ENCODE measurements around the gene EPN3. TPM values are rescaled to one million over a fixed set of nuclear protein-coding genes. Genes with fewer than 3 reads are reported as not detected.

EPN3 gene
- total RNA-seq, 1 donor from 2014 or later, result 1.5 TPM

DNA sequence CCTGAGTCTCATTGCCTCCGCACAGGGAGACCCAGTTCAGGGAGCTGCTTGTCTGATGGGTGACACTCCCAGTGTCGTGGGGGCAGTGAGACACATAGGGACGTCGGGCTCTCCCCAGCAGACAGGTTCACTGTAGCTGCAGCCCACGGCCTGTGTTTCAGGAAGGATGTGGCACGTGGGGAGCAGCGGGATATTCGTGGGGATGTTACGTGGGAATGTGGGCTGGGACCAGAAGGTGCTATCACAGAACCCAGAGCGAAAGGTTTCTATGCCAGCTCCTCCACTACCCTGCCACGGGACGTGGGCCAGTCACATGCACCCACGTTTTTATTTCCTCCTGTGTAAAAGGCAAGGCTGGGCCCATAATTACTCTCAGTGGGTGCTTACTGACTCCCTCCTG lies 44.3 kb downstream of the EPN3 start:
- intact Hi-C loops (cut with DNase I), result no loop called here
- TF ChIP-seq, protein P1, sequence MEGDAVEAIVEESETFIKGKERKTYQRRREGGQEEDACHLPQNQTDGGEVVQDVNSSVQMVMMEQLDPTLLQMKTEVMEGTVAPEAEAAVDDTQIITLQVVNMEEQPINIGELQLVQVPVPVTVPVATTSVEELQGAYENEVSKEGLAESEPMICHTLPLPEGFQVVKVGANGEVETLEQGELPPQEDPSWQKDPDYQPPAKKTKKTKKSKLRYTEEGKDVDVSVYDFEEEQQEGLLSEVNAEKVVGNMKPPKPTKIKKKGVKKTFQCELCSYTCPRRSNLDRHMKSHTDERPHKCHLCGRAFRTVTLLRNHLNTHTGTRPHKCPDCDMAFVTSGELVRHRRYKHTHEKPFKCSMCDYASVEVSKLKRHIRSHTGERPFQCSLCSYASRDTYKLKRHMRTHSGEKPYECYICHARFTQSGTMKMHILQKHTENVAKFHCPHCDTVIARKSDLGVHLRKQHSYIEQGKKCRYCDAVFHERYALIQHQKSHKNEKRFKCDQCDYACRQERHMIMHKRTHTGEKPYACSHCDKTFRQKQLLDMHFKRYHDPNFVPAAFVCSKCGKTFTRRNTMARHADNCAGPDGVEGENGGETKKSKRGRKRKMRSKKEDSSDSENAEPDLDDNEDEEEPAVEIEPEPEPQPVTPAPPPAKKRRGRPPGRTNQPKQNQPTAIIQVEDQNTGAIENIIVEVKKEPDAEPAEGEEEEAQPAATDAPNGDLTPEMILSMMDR (IDR thresholded peaks at IDR 0.05), result no peak
- Histone ChIP-seq H3K9me3 (no peaks in the 10 kb centered on the region), H3K4me3 (no peak overlapping the region), H3K4me1 (no peaks in the 10 kb centered on the region), H3K36me3 (no peaks in the 10 kb centered on the region), H3K27ac (no peak overlapping the region), H3K27me3 (ENCODE audit: low read depth) (peaks cover 10% of the 10 kb centered on the region)
- DNase-seq, result no peak
- no peak for ATAC-seq

DNA sequence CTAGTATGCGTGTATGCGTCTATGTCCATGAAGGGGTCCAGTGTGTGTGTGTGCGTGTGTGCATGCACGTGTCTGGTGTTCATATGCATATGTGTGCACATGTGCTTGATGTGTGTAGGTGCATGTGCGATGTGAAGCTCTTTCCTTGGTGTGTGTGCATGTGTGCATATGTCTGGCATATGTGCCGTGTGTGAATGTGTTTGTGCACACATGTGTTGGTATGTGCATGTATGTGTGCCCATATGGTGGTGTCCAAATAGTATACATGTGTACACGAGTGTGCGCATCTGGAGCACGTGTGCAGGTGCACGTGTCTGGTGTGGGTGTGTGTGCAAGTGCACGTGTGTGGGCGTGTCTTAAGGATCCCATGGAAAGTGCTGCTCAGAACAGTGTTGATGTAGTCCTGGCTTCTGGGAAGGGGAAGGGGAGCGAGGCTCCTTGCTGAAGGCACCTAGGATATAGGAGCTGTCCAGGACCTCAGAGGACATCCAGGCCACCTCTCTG lies 45.0 kb downstream of the EPN3 start:
- H3K4me1 ChIP-seq, result no peaks in the 10 kb centered on the region
- no peak overlapping the region for H3K4me3 ChIP-seq
- no peaks in the 10 kb centered on the region for H3K9me3 ChIP-seq
- no peak overlapping the region for H3K27ac ChIP-seq
- DNase-seq (no peak), ATAC-seq (no peak)
- H3K27me3 ChIP-seq (ENCODE audit: low read depth), result peaks cover 10% of the 10 kb centered on the region
- TF ChIP-seq, protein P1 (IDR thresholded peaks at IDR 0.05), result no peak
- intact Hi-C loops (cut with DNase I), result no loop called here
- no peaks in the 10 kb centered on the region for H3K36me3 ChIP-seq

DNA sequence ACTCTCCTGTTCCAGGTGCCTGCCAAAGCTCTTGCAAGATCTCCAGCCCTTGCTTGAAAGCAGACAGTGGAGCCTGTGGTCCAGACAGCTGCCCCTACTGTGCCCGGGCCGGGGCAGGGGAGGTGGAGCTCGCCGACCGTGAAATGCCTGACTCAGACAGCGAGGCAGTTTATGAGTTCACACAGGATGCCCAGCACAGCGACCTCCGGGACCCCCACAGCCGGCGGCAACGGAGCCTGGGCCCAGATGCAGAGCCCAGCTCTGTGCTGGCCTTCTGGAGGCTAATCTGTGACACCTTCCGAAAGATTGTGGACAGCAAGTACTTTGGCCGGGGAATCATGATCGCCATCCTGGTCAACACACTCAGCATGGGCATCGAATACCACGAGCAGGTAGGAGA lies 45.6 kb downstream of the EPN3 start:
- intact Hi-C loops (cut with DNase I), result no loop called here
- ATAC-seq (no peak), DNase-seq (no peak)
- Histone ChIP-seq H3K36me3 (no peaks in the 10 kb centered on the region), H3K9me3 (no peaks in the 10 kb centered on the region), H3K4me1 (no peaks in the 10 kb centered on the region), H3K4me3 (no peak overlapping the region), H3K27me3 (ENCODE audit: low read depth) (peaks cover 10% of the 10 kb centered on the region), H3K27ac (no peak overlapping the region)
- TF ChIP-seq, protein P1 (IDR thresholded peaks at IDR 0.05), result no peak

DNA sequence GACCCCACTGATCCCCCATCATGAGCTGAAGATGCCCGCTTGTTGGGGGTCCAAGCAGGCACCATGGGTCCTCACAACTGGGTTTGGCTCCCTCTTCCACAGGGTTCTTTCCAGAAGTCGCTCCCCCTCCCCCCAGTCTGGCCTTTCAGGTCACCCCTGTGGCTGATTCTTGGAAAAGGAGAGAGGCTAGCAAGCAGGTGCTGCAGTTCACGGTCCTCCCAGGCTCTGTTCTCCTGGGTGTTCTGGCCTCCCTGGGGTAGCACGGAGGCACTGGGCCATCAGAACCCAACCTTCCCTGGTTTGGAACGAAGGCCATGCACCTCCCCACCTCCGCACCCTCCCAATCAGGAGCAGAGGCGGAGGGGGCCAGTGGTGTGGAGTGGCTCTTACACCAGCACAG lies 46.9 kb downstream of the EPN3 start:
- intact Hi-C loops (cut with DNase I), result no loop called here

DNA sequence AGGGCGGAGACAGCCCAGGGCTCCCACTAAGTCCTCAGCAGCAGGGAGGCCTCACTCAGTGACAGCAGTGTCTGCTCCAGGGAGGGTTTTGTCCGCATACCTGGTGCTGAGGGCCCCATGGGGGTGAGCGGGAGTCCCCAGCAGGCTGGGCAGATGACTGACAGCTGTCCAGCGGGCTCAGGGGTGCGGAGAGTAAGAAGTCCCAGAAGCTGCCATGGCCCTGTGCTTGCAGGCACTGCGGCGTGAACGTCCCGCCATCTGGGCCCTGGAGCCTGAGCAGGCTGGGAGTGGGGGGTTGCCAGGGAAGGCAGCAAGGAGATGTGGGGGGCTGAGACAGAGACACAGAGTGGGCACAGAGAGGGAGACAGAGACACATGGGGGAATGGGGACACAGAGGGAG lies 48.1 kb downstream of the EPN3 start:
- Histone ChIP-seq H3K36me3 (no peaks in the 10 kb centered on the region), H3K27me3 (ENCODE audit: low read depth) (peaks cover 10% of the 10 kb centered on the region), H3K27ac (no peak overlapping the region), H3K9me3 (no peaks in the 10 kb centered on the region), H3K4me1 (no peaks in the 10 kb centered on the region), H3K4me3 (no peak overlapping the region)
- DNase-seq (no peak), ATAC-seq (no peak)
- intact Hi-C loops (cut with DNase I), result no loop called here
- TF ChIP-seq, protein P1 (IDR thresholded peaks at IDR 0.05), result no peak

More for the DNA sequence above, 46.9 kb downstream of the EPN3 start:
- H3K36me3 ChIP-seq, result no peaks in the 10 kb centered on the region
- no peaks in the 10 kb centered on the region for H3K9me3 ChIP-seq
- TF ChIP-seq, protein P1 (IDR thresholded peaks at IDR 0.05), result no peak
- H3K4me3 ChIP-seq, result no peak overlapping the region
- no peak for DNase-seq
- H3K27ac ChIP-seq, result no peak overlapping the region
- ATAC-seq, result no peak
- peaks cover 10% of the 10 kb centered on the region for H3K27me3 ChIP-seq (ENCODE audit: low read depth)
- no peaks in the 10 kb centered on the region for H3K4me1 ChIP-seq

DNA sequence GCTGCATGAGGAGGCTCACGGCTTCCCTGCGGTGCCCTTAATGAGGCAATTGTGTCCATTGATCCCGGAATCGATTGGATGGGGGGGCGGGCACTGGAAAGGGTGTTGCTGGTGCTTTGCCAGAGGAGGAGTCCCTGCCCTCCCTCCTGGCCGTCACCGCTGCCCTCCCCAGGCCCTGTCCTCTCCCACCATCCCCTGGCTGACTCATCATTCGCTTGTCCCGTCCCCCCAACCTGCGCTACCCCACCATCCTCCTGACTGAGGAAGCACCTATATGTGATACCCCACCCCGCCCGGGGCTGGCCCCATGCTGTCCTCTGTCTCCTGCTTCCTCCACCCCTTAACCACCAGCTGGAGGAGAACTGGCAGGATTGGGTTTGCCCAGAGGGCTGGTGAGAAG lies 48.8 kb downstream of the EPN3 start:
- Histone ChIP-seq H3K4me1 (no peaks in the 10 kb centered on the region), H3K27me3 (ENCODE audit: low read depth) (peaks cover 10% of the 10 kb centered on the region), H3K36me3 (no peaks in the 10 kb centered on the region), H3K27ac (no peak overlapping the region), H3K9me3 (no peaks in the 10 kb centered on the region), H3K4me3 (no peak overlapping the region)
- intact Hi-C loops (cut with DNase I), result no loop called here
- no peak for ATAC-seq
- DNase-seq, result no peak
- TF ChIP-seq, protein P1 (IDR thresholded peaks at IDR 0.05), result no peak

All from lower lobe of right lung (tissue), 2 donors.